Stimulated activated CD4-positive, alpha-beta T cell treated with anti-CD3 and anti-CD28 coated beads, Interleukin-12 subunit alpha, Interleukin-12 subunit beta, amount 100 ng/mL, for 4 hours (primary cell): Measurements from ENCODE around the gene RAB3GAP1.

Experiments
- DNase-seq: peaks from one replicate; pipeline ENCODE4 v3.0.0-alpha.2; 2020

RAB3GAP1 gene

GRCh38 chr2:135169900-135170753 is 118.0 kb downstream of the RAB3GAP1 start:
- no peak for DNase-seq

- no peak for DNase-seq
Observed at GRCh38 chr2:135174049-135174809, 122.1 kb downstream of the RAB3GAP1 start.

- no peak for DNase-seq
Observed at GRCh38 chr2:135174810-135175093, 122.7 kb downstream of the RAB3GAP1 start.

- DNase-seq, result no peak
Observed at GRCh38 chr2:135175177-135175576, 123.1 kb downstream of the RAB3GAP1 start.

- DNase-seq, result no peak
Observed at GRCh38 chr2:135179689-135180088, 127.6 kb downstream of the RAB3GAP1 start.

- no peak for DNase-seq
Observed at GRCh38 chr2:135182190-135182589, 130.1 kb downstream of the RAB3GAP1 start.

DNA sequence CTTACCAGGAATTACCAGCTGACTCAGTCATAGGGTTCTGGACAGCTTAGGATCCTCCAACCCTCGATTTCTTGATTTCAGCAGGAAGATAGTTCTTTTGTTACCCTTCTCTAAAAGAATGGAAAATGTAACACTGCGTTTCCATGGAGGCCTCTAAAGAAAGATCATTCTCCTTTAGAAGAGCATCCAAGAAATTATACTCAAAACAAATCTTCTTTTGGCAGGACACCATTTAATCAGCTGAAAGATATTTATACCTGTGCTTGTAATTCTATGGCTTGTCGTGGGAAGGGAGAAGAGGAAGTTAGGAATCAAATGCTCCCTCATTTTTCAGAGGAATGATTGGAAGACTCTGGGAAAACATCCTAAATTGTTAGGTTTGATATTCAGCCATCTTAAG is 130.5 kb downstream of the RAB3GAP1 start:
- no peak for DNase-seq

DNA sequence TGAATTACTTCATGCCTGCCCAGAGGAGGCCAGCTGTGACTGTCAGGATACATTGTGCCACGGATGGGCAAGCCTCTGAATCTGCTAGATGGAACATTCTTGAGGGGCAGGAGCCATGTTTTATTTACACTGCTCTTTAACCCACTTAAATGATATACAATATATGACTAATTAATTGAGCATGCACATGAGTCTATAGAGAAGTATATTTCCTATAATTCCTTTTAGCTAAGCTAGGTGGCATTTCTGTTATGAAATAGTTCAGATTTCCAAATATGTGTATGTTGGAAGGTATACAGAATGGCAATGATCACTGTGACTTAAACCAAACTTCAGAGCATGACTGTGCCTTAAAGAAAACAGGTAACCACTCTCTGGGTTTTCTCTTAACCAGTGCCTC is 131.7 kb downstream of the RAB3GAP1 start:
- DNase-seq, result no peak

GRCh38 chr2:135186054-135186453 is 134.0 kb downstream of the RAB3GAP1 start:
- DNase-seq, result no peak

GRCh38 chr2:135187270-135187669 is 135.2 kb downstream of the RAB3GAP1 start:
- no peak for DNase-seq

DNA sequence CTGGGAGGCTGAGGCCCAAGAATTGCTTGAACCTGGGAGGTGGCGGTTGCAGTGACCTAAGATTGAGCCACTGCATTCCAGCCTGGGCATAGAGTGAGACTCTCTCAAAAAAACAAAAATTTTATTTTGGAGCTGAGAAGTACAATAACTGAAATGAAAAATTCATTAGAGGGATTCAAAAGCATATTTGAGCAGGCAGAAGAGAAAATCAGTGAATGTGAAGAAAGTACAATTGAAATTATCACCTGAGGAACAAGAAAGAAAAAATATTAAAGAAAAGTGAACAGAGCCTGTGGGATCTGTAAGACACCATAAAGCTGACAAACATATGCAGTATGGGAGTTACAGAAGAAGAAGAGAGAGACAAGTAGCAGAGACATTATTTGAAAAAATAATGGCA is 137.1 kb downstream of the RAB3GAP1 start:
- DNase-seq, result no peak

DNA sequence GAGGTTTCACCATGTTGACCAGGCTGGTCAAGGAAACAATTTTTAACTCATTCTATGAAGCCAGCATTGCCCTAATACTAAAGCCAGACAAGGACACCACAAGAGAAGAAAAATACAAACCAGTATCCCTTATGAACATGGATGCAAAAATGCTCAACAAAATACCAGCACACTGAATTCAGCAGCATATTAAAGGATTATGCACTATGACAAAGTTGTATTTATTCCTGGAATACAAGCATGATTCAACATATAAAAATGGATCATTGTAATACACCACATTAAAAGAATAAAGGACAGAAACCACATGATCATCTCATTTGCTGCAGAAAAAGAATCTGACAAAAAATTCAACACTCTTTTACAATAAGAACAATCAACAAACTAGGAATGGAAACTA is 138.7 kb downstream of the RAB3GAP1 start:
- DNase-seq, result no peak

GRCh38 chr2:135198481-135198880 is 146.4 kb downstream of the RAB3GAP1 start:
- no peak for DNase-seq

DNA sequence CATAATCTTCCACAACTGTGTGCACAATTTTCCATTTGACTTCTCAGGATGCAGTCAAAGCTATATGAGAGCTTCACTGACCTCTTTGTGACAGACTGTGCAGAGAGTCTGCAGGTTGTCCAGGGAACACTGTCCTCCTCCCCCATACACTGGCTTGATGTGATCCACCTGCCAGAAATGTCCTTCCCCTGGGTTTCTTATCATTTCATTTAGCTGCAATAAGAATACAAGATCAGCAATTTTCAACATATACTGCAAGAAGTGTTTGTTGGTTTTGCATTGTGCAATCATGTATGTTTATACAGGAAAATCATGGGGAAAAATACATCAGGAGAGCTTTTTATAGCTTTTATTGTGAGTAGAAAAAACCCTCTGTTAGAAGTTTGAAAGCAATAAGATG is 150.7 kb downstream of the RAB3GAP1 start:
- DNase-seq, result no peak

GRCh38 chr2:135203944-135204343 is 151.9 kb downstream of the RAB3GAP1 start:
- DNase-seq, result no peak

- no peak for DNase-seq
Observed at GRCh38 chr2:135208016-135208415, 155.9 kb downstream of the RAB3GAP1 start.

GRCh38 chr2:135212757-135213156 is 160.7 kb downstream of the RAB3GAP1 start:
- DNase-seq, result no peak

DNA sequence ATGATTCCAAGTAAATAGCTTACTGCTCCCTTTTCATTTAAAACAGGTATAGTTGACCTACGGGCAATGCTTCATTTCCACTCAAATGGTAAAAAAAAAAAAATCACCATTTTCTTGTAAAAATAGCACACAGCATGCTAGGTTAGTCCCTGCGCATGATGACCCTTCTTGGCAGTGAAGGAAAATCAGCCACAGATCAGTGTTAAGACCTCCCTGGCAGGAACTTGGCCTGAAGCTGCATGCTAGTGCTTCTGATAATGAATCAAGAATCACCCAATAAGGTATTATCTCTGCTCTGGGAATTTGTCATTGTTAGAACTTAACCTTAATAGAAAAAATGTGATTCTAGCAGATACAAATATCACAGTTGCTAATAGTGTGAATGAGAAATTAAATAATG is 166.3 kb downstream of the RAB3GAP1 start:
- no peak for DNase-seq

GRCh38 chr2:135219226-135219625 is 167.1 kb downstream of the RAB3GAP1 start:
- no peak for DNase-seq
